NB4 (cell line): ENCODE measurements around the gene NYNRIN.

Experiments used
- DNase-seq: peaks from one replicate; pipeline ENCODE4 v3.0.0; 2010; ENCODE audit warnings: low read depth
- H3K4me3 ChIP-seq: one replicate; pipeline ENCODE4 v1.5.1; 2011; ENCODE audit warnings: mild to moderate bottlenecking, low read depth, low read length, moderate library complexity
- MYC ChIP-seq: IDR thresholded peaks from 2 replicates; pipeline ENCODE4 v1.6.1; 2011; ENCODE audit warnings: low read depth, low read length
- POLR2A ChIP-seq: IDR thresholded peaks from 2 replicates; pipeline ENCODE4 v1.6.1; 2011; ENCODE audit warnings: mild to moderate bottlenecking; ENCODE audit not compliant: insufficient read length; ENCODE audit errors: extremely low read depth
- TF ChIP-seq, protein P1 (sequence below): IDR thresholded peaks from one replicate; pipeline ENCODE4 v1.5.1; 2012; ENCODE audit warnings: low read depth, low read length
- TF ChIP-seq, protein P2 (sequence below): IDR thresholded peaks from 2 replicates; pipeline ENCODE4 v1.6.1; 2011; ENCODE audit warnings: low read depth, low read length

NYNRIN gene

DNA sequence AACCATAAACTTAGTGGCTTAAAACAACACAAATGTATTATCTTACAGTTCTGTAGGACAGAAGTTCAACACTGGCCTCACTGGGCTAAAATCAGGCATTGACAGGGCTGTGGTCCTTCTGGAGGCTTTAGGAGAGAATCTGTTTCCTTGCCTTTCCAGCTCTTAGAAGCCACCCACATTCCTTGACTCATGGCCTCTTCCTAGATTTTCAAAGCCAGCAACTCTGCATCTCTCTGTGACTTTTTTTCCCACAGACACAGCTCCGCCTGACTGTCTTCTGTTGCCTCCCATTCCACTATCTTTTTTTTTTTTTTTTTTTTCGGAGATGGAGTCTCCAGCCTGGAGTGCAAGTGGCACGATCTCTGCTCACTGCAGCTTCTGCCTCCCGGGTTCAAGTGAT lies 42.6 kb upstream of the NYNRIN start:
- TF ChIP-seq, protein P1, sequence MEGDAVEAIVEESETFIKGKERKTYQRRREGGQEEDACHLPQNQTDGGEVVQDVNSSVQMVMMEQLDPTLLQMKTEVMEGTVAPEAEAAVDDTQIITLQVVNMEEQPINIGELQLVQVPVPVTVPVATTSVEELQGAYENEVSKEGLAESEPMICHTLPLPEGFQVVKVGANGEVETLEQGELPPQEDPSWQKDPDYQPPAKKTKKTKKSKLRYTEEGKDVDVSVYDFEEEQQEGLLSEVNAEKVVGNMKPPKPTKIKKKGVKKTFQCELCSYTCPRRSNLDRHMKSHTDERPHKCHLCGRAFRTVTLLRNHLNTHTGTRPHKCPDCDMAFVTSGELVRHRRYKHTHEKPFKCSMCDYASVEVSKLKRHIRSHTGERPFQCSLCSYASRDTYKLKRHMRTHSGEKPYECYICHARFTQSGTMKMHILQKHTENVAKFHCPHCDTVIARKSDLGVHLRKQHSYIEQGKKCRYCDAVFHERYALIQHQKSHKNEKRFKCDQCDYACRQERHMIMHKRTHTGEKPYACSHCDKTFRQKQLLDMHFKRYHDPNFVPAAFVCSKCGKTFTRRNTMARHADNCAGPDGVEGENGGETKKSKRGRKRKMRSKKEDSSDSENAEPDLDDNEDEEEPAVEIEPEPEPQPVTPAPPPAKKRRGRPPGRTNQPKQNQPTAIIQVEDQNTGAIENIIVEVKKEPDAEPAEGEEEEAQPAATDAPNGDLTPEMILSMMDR: no peak
- TF ChIP-seq MYC (no peak), POLR2A (no peak)
- TF ChIP-seq, protein P2, sequence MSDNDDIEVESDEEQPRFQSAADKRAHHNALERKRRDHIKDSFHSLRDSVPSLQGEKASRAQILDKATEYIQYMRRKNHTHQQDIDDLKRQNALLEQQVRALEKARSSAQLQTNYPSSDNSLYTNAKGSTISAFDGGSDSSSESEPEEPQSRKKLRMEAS: no peak
- no peak overlapping the region for H3K4me3 ChIP-seq
- no peak for DNase-seq

DNA sequence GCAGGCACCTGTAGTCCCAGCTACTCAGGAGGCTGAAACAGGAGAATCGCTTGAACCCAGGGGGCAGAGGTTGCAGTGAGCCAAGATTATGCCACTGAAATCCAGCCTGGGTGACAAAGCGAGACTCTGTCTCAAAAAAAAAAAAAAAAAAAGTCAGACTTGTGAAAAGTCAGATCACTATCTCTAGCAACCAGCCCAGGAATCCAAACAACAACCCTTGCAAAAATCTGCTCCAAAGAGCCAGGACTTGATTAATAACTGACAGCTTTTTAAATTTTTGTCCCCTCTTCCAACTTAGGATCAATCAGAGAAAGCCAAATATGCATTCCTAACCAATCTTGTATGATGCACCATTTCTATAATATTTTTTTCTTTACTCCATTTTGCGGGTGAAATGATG lies 38.5 kb upstream of the NYNRIN start:
- TF ChIP-seq POLR2A (no peak), MYC (no peak)
- TF ChIP-seq, protein P2: no peak
- TF ChIP-seq, protein P1: no peak
- no peak for DNase-seq
- H3K4me3 ChIP-seq: no peak overlapping the region

DNA sequence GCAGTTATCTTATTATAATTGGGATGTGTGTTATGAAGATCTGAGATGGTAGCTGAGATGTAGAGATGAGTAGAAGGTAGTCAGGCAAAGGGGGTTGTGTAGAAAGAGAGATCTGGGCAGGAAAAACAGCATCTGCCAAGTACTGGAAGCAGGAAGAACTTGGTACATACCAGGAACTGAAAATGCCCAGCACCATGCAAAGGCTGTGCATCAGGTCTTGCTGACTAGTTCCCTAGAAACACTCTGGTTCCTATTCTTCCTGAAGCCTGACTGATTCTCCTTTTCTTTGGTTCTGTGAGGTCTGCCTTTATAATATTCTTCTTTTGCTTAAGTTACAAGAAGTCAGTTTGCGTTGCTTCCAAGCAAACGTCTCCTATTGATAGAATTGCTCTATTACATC lies 37.5 kb upstream of the NYNRIN start:
- TF ChIP-seq MYC: no peak
- TF ChIP-seq, protein P2: no peak
- TF ChIP-seq POLR2A: no peak
- TF ChIP-seq, protein P1: no peak
- no peak for DNase-seq
- H3K4me3 ChIP-seq: no peak overlapping the region

DNA sequence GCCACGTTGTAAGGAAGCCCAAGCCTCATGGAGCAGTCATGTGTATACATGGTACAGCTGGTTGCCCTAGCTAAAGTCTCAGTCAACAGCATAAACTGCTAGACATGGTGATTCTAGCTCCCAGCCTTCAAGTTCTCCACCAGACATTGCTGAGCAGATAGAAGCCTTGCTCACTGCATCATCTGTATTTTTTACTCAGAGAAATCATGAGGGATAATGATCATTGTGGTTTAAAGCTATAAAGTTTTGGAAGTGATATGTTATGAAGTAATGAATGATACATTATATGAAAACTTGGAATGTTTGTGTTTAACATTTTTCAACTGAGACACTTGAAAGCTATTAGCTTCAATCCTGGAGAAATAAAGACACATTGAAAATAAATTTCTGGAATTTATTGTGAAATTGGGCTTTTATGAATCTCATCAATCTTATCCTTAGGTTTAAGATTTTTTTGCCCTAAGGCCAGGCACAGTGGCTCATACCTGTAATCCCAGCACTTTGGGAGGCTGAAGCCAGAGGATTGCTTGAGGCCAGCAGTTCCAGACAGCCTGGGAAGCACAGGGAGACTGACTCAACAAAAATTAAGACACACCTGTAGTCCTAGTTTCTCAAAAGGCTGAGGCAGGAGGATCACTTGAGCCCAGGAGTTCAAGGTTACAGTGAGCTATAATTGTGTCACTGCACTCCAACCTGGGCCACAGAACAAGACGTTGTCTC lies 36.4 kb upstream of the NYNRIN start:
- no peak for DNase-seq
- no peak overlapping the region for H3K4me3 ChIP-seq

DNA sequence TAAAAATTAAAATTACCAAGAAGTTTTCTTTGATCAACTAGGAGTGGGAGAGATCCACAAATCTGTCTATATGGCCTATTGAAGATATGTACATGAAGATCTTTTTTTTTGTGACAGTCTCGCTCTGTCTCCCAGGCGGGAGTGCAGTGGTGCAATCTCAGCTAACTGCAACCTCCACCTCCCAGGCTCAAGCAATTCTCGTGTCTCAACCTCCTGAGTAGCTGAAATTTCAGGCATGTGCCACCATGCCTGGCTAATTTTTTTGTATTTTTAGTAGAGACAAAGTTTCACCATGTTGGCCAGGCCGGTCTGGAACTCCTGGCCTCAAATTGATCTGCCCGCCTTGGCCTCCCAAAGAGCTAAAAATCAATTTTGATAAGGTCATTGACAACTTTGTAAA lies 35.4 kb upstream of the NYNRIN start:
- H3K4me3 ChIP-seq: no peak overlapping the region
- TF ChIP-seq MYC: no peak
- no peak for TF ChIP-seq POLR2A
- TF ChIP-seq, protein P2: no peak
- TF ChIP-seq, protein P1: no peak
- DNase-seq: no peak

More for the DNA sequence above, 36.4 kb upstream of the NYNRIN start:
- TF ChIP-seq POLR2A (no peak), MYC (no peak)
- TF ChIP-seq, protein P2: no peak
- TF ChIP-seq, protein P1: no peak
